ENCODE results near the gene IGFBPL1. TPM values are rescaled to one million over a fixed set of nuclear protein-coding genes. Genes with fewer than 3 reads are reported as not detected.

The IGFBPL1 gene
- total and polyA plus RNA-seq, 2 of the 8 experiments (the other 6 are each of a cell fraction or from before 2014, with no cell fraction given) = 31.3 to 33.8 TPM

- DNase-seq (ENCODE audit: low read depth in 1 of 2, low spot score in 2 of 2) (no peak), FAIRE-seq (no peak)
- Histone ChIP-seq H2BK20ac (ENCODE audit: low read length) (peak overlapping the region; percentile 23; the same call in 1 of the 2 replicates), H2BK5ac (ENCODE audit: low read depth, low read length) (no peak overlapping the region), H3K79me2 (ENCODE audit: control insufficient read depth in 1 of 2, insufficient read depth in 2 of 2, low read length in 2 of 2) (peaks cover 0 to 28% of the 10 kb centered on the region in 2 experiments; a peak in 2 of 4 replicates), H4K91ac (replicated peaks; ENCODE audit: insufficient read length, low read length) (no peak overlapping the region), H2BK15ac (ENCODE audit: low read length) (0 out of 2 replicates have a peak overlapping the region, but pooled peaks have one; percentile 50), H3K9me3 (ENCODE audit: insufficient read depth in 2 of 2, low read depth in 1 of 2, low read length in 1 of 2) (no peaks in the 10 kb centered on the region), H3K79me1 (ENCODE audit: low read depth, low read length) (peaks cover 13% of the 10 kb centered on the region), H3K27me3 (replicated peaks in 1 of 4; ENCODE audit: control insufficient read depth in 3 of 4, extremely low read depth in 1 of 4, insufficient read depth in 3 of 4, low read length in 3 of 4) (peaks cover 0 to 7% (median 0%) of the 10 kb centered on the region in 4 experiments; a peak in 3 of 7 replicates), H3K4me1 (replicated peaks in 1 of 4; ENCODE audit: control insufficient read depth in 3 of 4, insufficient read depth in 4 of 4, low read length in 3 of 4) (peaks cover 0 to 6% (median 4%) of the 10 kb centered on the region in 4 experiments; a peak in 3 of 7 replicates), H2AK5ac (ENCODE audit: low read depth, low read length) (peak overlapping the region; percentile 82; the same call in 1 of the 2 replicates), H2BK120ac (replicated peaks; ENCODE audit: low read depth, low read length) (no peak overlapping the region), H3K27ac (ENCODE audit: low read depth, low read length) (no peak overlapping the region), H3K4ac (replicated peaks; ENCODE audit: insufficient read length, low read depth, low read length) (no peak overlapping the region), H3K14ac (ENCODE audit: insufficient read length) (no peak overlapping the region), H4K20me1 (replicated peaks in 1 of 2; ENCODE audit: control insufficient read depth in 1 of 2, insufficient read depth in 2 of 2, low read length in 2 of 2) (no peaks in the 10 kb centered on the region), H3K4me3 (ENCODE audit: extremely low read depth in 1 of 4, insufficient read depth in 2 of 4, low read depth in 3 of 4, low read length in 4 of 4) (no peak overlapping the region), H3K9ac (replicated peaks in 1 of 4; ENCODE audit: extremely low read depth in 1 of 4, low read depth in 3 of 4, low read length in 3 of 4) (no peak overlapping the region), H2BK12ac (ENCODE audit: low read depth, low read length) (peak overlapping the region; percentile 22; the same call in 1 of the 2 replicates), H4K5ac (ENCODE audit: insufficient read length, low read depth, low read length) (no peak overlapping the region), H3K4me2 (ENCODE audit: insufficient read depth in 1 of 2, low read depth in 2 of 2, low read length in 2 of 2) (no peak overlapping the region), H3K36me3 (ENCODE audit: control insufficient read depth in 2 of 4, insufficient read depth in 4 of 4, low read length in 3 of 4) (peaks cover 0 to 12% (median 3%) of the 10 kb centered on the region in 4 experiments; a peak in 6 of 8 replicates), H3K23me2 (ENCODE audit: low read depth, low read length) (peaks cover 9% of the 10 kb centered on the region; the same call in 1 of the 2 replicates), H2AFZ (ENCODE audit: low read length) (peak overlapping the region; percentile 63; the same call in 1 of the 2 replicates), H3K18ac (ENCODE audit: extremely low read depth, low read length) (no peak overlapping the region; the same call in 1 of the 2 replicates), H4K8ac (ENCODE audit: extremely low read depth, insufficient read depth, low read length) (no peak overlapping the region), H3K23ac (ENCODE audit: insufficient read length) (no peak overlapping the region), H3K56ac (replicated peaks; ENCODE audit: insufficient read length, low read depth, low read length) (no peak overlapping the region)
- CTCF ChIA-PET (ENCODE audit: partially characterized antibody) = interaction anchor here (1.0 to 1.9 kb wide), 4 partner anchors 10 to 42 kb away, joined by 3 to 8 read pairs (median 4); no protein-coding TSS in a partner anchor
- WGBS, 2 experiments (ENCODE audit: extremely low coverage in 1 of 2, insufficient coverage in 1 of 2, insufficient read length in 1 of 2, insufficient replicate concordance in 2 of 2, low coverage in 1 of 2, low lambda C conversion rate in 2 of 2, missing lambda C conversion rate in 1 of 2) = 68% methylated on average over 5 of the region's 5 CpGs; no CpG with 5 or more reads in 1 of the 2 experiments
- POLR2A ChIA-PET (ENCODE audit: partially characterized antibody) = interaction anchor here (1.3 kb wide), 1 partner anchor 8 kb away, joined by 3 read pairs; no protein-coding TSS in a partner anchor
- TF ChIP-seq SP1 (IDR thresholded peaks at IDR 0.05; ENCODE audit: low read depth, low read length) (no peak), FOSL1 (IDR thresholded peaks at IDR 0.05; ENCODE audit: insufficient read depth, low read depth, low read length) (no peak), SIRT6 (IDR thresholded peaks at IDR 0.05; ENCODE audit: low read length) (no peak), SP4 (IDR thresholded peaks at IDR 0.05; ENCODE audit: low read length) (no peak), POLR2AphosphoS5 (IDR thresholded peaks at IDR 0.05; ENCODE audit: low read depth, low read length) (no peak), TCF12 (IDR thresholded peaks at IDR 0.05; ENCODE audit: low read depth, low read length) (no peak), SUZ12 (IDR thresholded peaks at IDR 0.05; ENCODE audit: low read length) (no peak), CREB1 (IDR thresholded peaks at IDR 0.05) (no peak), SRF (IDR thresholded peaks at IDR 0.05; ENCODE audit: low read depth, low read length) (no peak), USF2 (IDR thresholded peaks at IDR 0.05; ENCODE audit: low read length) (no peak), BCL11A (IDR thresholded peaks at IDR 0.05; ENCODE audit: low read depth in 2 of 2, low read length in 2 of 2) (no peak)
- TF ChIP-seq, protein P1, sequence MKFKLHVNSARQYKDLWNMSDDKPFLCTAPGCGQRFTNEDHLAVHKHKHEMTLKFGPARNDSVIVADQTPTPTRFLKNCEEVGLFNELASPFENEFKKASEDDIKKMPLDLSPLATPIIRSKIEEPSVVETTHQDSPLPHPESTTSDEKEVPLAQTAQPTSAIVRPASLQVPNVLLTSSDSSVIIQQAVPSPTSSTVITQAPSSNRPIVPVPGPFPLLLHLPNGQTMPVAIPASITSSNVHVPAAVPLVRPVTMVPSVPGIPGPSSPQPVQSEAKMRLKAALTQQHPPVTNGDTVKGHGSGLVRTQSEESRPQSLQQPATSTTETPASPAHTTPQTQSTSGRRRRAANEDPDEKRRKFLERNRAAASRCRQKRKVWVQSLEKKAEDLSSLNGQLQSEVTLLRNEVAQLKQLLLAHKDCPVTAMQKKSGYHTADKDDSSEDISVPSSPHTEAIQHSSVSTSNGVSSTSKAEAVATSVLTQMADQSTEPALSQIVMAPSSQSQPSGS (IDR thresholded peaks at IDR 0.05; ENCODE audit: low read length) = no peak
Observed at GRCh38 chr9:38390851-38391250, 33.4 kb downstream of the IGFBPL1 start.

Data from H1 (cell line).